Upper lobe of left lung (tissue), 6 donors: ENCODE measurements around the gene DBH. TPM values are rescaled to one million over a fixed set of nuclear protein-coding genes. Genes with fewer than 3 reads are reported as not detected.
"Not testable (repeated sequence)": the region's sequence is repeated elsewhere in the genome, so short reads cannot be mapped to it uniquely, and the experiment has no call there.

Source experiments
- ATAC-seq, 2 donors: fragments of 200-7000 bp; cut with Tn5 transposase; one replicate each; pipeline ENCODE4 v1.9.1; 2022; ENCODE audit warnings: mild to moderate bottlenecking in 2 of 2, moderate library complexity in 2 of 2; ENCODE audit not compliant: low FRiP score in 2 of 2
- DNase-seq, 2 donors: peaks; one replicate each; pipeline ENCODE4 v3.0.0-alpha.2; 2019 to 2020
- H3K27ac ChIP-seq, 4 donors: fragments of 200-600 bp; sonication (generic); one replicate each; pipeline ENCODE4 v1.5.1; 2016 to 2019
- H3K27me3 ChIP-seq, 4 donors: fragments of 200-600 bp; sonication (generic); one replicate each; pipeline ENCODE4 v1.5.1; 2017 to 2019
- H3K36me3 ChIP-seq, 4 donors: fragments of 200-600 bp; sonication (generic); one replicate each; pipeline ENCODE4 v1.5.1; 2016 to 2019
- H3K4me1 ChIP-seq, 4 donors: fragments of 200-600 bp; sonication (generic); one replicate each; pipeline ENCODE4 v1.5.1; 2018 to 2019
- H3K4me3 ChIP-seq, 4 donors: fragments of 200-600 bp; sonication (generic); one replicate each; pipeline ENCODE4 v1.5.1; 2017 to 2019; ENCODE audit warnings: mild to moderate bottlenecking in 2 of 4, moderate library complexity in 1 of 4
- H3K9me3 ChIP-seq, 4 donors: fragments of 200-600 bp; sonication (generic); one replicate each; pipeline ENCODE4 v1.5.1; 2018 to 2019
- EP300 ChIP-seq, 4 donors: sonication (generic); formaldehyde crosslinking; IDR thresholded peaks; one replicate each; pipeline ENCODE4 v1.5.1; 2017; ENCODE audit warnings: antibody characterized with exemption in 4 of 4, control low read depth in 2 of 4
- POLR2A ChIP-seq, 4 donors: fragments of 450-650 bp; IDR thresholded peaks; one replicate each; pipeline ENCODE4 v1.5.1; 2016 to 2017; ENCODE audit warnings: antibody characterized with exemption in 4 of 4, mild to moderate bottlenecking in 2 of 4
- POLR2AphosphoS5 ChIP-seq, 2 donors: sonication (generic); formaldehyde crosslinking; IDR thresholded peaks; one replicate each; pipeline ENCODE4 v1.5.1; 2017; ENCODE audit warnings: antibody characterized with exemption in 2 of 2
- WGBS, 2 donors: methylation state at CpG; one replicate each; pipeline ENCODE4 v1.1.5; 2017 to 2018; 5-methylcytosine and 5-hydroxymethylcytosine counted together
- total RNA-seq, 6 donors: library from RNA; depleted of rRNA in 4 of 6; stranded (reverse); fragments of >200 nt in 4 of 6; gene quantifications; one replicate each; pipeline versions ENCODE4 v1.1.0 to v1.2.1, GENCODE V29; 2016 to 2021
- TF ChIP-seq, protein P1 (sequence below), 6 experiments: fragments of 450-650 bp in 4 of 6; fragments of 200-600 bp in 2 of 6; sonication (generic) in 2 of 6; IDR thresholded peaks; one replicate each; pipeline ENCODE4 v1.5.1; 2016 to 2019; ENCODE audit warnings: antibody characterized with exemption in 6 of 6
- donor health status: DM: no; HTN: no; CAD: no; lungs with moderate emphysema.
- donor health status: DM: no; HTN: yes; CAD: no; lungs with severe emphysema.

Gene DBH
- total RNA-seq, 6 donors from 2014 or later: 0.27 TPM; not detected in 5

DNA sequence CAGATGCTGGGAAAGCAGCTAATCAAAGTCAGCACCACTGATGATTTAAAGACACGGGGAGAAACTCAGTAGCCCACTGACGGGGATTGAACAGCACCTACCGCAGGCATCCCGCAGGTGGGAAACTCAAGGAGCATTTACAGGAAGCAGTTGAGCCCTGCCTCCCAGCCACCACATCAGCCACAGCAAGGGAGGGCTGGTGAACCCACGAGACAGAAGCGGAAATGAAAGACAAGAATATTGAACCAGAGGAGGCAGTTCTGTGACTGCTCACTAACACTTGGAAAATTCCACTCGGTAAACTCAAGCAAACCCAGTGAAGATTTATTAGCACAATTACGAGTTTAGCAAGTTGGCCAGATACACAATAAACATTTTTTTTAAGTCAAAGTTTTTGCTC lies 16.4 kb upstream of the DBH start:
- no peak for DNase-seq
- WGBS, 2 donors: 16 to 19% methylated on average over 8 of the region's 8 CpGs
- Histone ChIP-seq H3K4me1 (peaks cover 0 to 5% (median 0%) of the 10 kb centered on the region in 4 donors), H3K27ac (no peak overlapping the region), H3K27me3 (peaks cover 0 to 12% (median 0%) of the 10 kb centered on the region in 4 donors), H3K9me3 (no peaks in the 10 kb centered on the region), H3K36me3 (no peaks in the 10 kb centered on the region), H3K4me3 (no peak overlapping the region)
- ATAC-seq: no peak
- TF ChIP-seq EP300 (IDR thresholded peaks at IDR 0.05): no peak
- TF ChIP-seq POLR2AphosphoS5 (IDR thresholded peaks at IDR 0.05): no peak
- no peak for TF ChIP-seq POLR2A (IDR thresholded peaks at IDR 0.05)
- TF ChIP-seq, protein P1, sequence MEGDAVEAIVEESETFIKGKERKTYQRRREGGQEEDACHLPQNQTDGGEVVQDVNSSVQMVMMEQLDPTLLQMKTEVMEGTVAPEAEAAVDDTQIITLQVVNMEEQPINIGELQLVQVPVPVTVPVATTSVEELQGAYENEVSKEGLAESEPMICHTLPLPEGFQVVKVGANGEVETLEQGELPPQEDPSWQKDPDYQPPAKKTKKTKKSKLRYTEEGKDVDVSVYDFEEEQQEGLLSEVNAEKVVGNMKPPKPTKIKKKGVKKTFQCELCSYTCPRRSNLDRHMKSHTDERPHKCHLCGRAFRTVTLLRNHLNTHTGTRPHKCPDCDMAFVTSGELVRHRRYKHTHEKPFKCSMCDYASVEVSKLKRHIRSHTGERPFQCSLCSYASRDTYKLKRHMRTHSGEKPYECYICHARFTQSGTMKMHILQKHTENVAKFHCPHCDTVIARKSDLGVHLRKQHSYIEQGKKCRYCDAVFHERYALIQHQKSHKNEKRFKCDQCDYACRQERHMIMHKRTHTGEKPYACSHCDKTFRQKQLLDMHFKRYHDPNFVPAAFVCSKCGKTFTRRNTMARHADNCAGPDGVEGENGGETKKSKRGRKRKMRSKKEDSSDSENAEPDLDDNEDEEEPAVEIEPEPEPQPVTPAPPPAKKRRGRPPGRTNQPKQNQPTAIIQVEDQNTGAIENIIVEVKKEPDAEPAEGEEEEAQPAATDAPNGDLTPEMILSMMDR (IDR thresholded peaks at IDR 0.05): no peak

DNA sequence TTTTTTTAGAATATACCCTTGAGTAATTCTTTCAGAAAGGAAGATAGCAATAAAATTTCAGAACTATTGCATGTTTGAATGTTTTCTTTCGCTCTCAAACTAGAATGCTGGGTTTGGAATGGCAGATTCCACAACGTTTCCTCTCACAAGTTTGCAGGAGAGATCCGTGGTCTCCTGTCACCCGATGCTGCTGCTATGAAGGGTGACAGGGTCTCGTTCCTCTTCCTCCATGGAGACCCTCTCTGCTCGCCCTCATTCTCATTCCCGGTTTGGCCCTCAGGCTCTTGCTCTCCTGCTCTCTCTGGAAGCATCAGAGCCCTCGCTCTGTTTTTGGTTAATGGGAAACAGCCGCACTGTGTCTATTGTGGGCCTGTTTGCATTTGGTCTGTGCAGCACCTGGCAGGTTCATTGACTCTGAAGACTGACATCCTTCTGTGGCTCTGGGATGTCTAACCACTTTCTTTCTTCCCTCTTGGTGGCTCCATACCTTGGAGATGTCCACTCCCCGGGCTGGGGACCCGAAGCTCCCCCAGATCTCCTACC lies 14.4 kb upstream of the DBH start:
- Histone ChIP-seq H3K4me3 (no peak overlapping the region), H3K36me3 (no peaks in the 10 kb centered on the region), H3K27ac (no peak overlapping the region), H3K4me1 (peaks cover 0 to 5% (median 0%) of the 10 kb centered on the region in 4 donors), H3K27me3 (peaks cover 0 to 3% (median 0%) of the 10 kb centered on the region in 4 donors), H3K9me3 (peaks cover 0 to 9% (median 8%) of the 10 kb centered on the region in 4 donors)
- ATAC-seq: no peak
- WGBS, 2 donors: 70 to 76% methylated on average over 11 of the region's 11 CpGs
- no peak for DNase-seq
- TF ChIP-seq, protein P1 (IDR thresholded peaks at IDR 0.05): no peak
- no peak for TF ChIP-seq POLR2AphosphoS5 (IDR thresholded peaks at IDR 0.05)
- no peak for TF ChIP-seq EP300 (IDR thresholded peaks at IDR 0.05)
- no peak for TF ChIP-seq POLR2A (IDR thresholded peaks at IDR 0.05)

DNA sequence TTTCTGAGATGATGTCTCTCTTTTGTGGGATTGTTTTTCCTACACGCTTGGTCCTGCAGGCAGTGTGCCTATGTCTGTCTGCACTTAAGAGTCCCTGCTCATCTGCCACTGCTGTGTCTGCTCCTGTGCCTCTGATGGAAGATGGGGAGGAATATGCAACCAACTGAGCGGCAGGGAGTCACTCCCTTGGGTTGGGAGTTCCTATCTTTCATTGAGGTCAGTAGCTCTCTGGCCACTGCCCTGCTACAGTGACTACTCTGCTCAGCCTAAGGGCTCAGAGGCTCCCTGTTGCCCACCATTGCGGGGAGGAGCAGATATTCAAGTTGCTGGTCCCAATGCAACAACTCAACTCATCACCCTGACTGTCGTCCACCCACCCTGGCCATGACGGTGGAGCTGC lies 13.6 kb upstream of the DBH start:
- no peaks in the 10 kb centered on the region for H3K36me3 ChIP-seq
- no peak overlapping the region for H3K27ac ChIP-seq
- no peak for DNase-seq
- H3K4me1 ChIP-seq: peaks cover 0 to 5% (median 0%) of the 10 kb centered on the region in 4 donors
- TF ChIP-seq POLR2A (IDR thresholded peaks at IDR 0.05): no peak
- TF ChIP-seq EP300 (IDR thresholded peaks at IDR 0.05): no peak
- TF ChIP-seq, protein P1 (IDR thresholded peaks at IDR 0.05): no peak
- no peak for TF ChIP-seq POLR2AphosphoS5 (IDR thresholded peaks at IDR 0.05)
- H3K4me3 ChIP-seq: no peak overlapping the region
- 50 to 53% methylated on average over 3 to 5 of the region's 5 CpGs for WGBS, 2 donors
- ATAC-seq: no peak
- H3K9me3 ChIP-seq: peaks cover 0 to 9% (median 8%) of the 10 kb centered on the region in 4 donors
- no peaks in the 10 kb centered on the region for H3K27me3 ChIP-seq

DNA sequence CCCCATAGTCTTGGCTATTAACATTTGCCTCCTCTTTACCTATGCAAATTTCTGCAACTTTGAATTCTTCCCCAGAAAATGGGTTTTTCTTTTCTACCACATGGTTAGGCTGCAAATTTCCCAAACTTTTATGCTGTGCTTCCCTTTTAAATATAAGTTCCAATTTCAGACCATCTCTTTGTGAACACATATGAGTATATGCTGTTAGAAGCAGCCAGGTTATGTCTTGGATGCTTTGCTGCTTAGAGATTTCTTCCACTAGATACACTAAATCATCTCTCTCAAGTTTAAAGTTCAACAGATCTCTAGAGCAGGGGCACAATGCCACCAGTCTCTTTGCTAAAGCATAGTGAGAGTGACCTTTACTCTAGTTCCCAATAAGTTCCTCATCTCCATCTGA lies 10.2 kb upstream of the DBH start:
- not testable (repeated sequence) for H3K4me1 ChIP-seq, ATAC-seq, H3K4me3 ChIP-seq, H3K9me3 ChIP-seq, H3K27me3 ChIP-seq, DNase-seq, H3K27ac ChIP-seq, H3K36me3 ChIP-seq

DNA sequence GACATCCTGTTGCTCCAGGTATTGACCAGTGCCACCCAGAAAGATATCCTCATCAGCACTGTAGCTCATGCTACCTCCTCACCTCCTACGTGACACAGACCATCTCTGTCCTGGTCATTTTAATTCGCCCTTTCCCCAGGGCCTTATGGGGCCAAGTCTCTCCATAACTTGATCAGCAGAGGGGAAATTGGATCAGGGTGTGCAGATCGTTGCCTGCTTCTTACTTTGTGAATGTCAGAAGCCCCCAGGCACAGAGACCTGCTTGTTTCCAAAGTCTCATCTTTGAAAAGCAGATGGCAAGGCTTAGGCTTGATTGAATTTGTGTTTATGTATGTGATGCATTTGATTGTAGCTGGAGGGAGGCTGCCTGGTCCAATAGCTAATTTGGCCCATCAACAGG lies 8.8 kb upstream of the DBH start:
- H3K4me1 ChIP-seq: no peaks in the 10 kb centered on the region
- no peak for ATAC-seq
- H3K4me3 ChIP-seq: no peak overlapping the region
- no peaks in the 10 kb centered on the region for H3K27me3 ChIP-seq
- no peak for TF ChIP-seq POLR2AphosphoS5 (IDR thresholded peaks at IDR 0.05)
- no peak for TF ChIP-seq POLR2A (IDR thresholded peaks at IDR 0.05)
- TF ChIP-seq EP300 (IDR thresholded peaks at IDR 0.05): no peak
- TF ChIP-seq, protein P1 (IDR thresholded peaks at IDR 0.05): no peak
- 76 to 87% methylated on average over 3 of the region's 3 CpGs for WGBS, 2 donors
- no peak for DNase-seq
- no peak overlapping the region for H3K27ac ChIP-seq
- H3K36me3 ChIP-seq: no peaks in the 10 kb centered on the region
- H3K9me3 ChIP-seq: peaks cover 0 to 9% (median 8%) of the 10 kb centered on the region in 4 donors
